Measurements from ENCODE around the gene DUOX1. TPM values are rescaled to one million over a fixed set of nuclear protein-coding genes. Genes with fewer than 3 reads are reported as not detected.

DUOX1 gene
- total and polyA plus RNA-seq, 2 experiments from 2014 or later: 0.32 to 1.8 TPM

DNA sequence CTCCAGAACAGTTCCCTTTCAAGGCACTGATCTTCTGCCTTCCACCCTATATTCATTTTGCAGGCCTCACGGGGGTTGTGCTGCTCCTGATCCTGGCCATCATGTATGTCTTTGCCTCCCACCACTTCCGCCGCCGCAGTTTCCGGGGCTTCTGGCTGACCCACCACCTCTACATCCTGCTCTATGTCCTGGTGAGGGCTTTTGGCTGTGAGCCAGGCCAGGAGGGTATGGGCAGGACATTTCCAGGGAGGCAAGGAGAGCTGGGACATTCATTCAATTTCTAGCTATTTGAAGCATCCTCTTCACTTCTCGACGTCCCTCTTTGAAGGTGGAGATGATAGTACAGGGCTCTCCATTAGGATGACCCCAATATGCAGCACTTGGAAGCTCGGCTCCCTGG is 25.9 kb downstream of the DUOX1 start:
- no peaks in the 10 kb centered on the region for H3K27me3 ChIP-seq (replicated peaks; ENCODE audit: insufficient read depth)
- H3K79me2 ChIP-seq (ENCODE audit: insufficient read depth): no peaks in the 10 kb centered on the region
- no peak overlapping the region for H3K27ac ChIP-seq
- H3K36me3 ChIP-seq (ENCODE audit: low read depth): no peaks in the 10 kb centered on the region
- H3K9ac ChIP-seq: no peak overlapping the region
- WGBS, 2 experiments (ENCODE audit: low coverage in 1 of 2, low lambda C conversion rate in 2 of 2, missing lambda C conversion rate in 2 of 2): 90 to 91% methylated on average over 8 of the region's 8 CpGs
- TF ChIP-seq EZH2phosphoT487 (IDR thresholded peaks at IDR 0.05; ENCODE audit: insufficient read depth, low read depth) (no peak), EZH2 (IDR thresholded peaks at IDR 0.05; ENCODE audit: insufficient read depth, poor library complexity, severe bottlenecking) (no peak)
- H3K9me3 ChIP-seq (ENCODE audit: low read depth): no peaks in the 10 kb centered on the region
- H3K4me3 ChIP-seq: no peak overlapping the region
- H3F3A ChIP-seq (ENCODE audit: insufficient read depth): peaks cover 16% of the 10 kb centered on the region
- no peak overlapping the region for H2AFZ ChIP-seq
- no peak overlapping the region for H3K4me2 ChIP-seq (ENCODE audit: unreplicated experiment)
- in situ Hi-C loops (cut with MboI): no loop called here
- no peaks in the 10 kb centered on the region for H4K20me1 ChIP-seq (ENCODE audit: insufficient read depth)
- no peaks in the 10 kb centered on the region for H3K9me2 ChIP-seq (ENCODE audit: insufficient read depth)
- peaks cover 15% of the 10 kb centered on the region for H3K4me1 ChIP-seq (ENCODE audit: insufficient read depth)
- no peak for DNase-seq

DNA sequence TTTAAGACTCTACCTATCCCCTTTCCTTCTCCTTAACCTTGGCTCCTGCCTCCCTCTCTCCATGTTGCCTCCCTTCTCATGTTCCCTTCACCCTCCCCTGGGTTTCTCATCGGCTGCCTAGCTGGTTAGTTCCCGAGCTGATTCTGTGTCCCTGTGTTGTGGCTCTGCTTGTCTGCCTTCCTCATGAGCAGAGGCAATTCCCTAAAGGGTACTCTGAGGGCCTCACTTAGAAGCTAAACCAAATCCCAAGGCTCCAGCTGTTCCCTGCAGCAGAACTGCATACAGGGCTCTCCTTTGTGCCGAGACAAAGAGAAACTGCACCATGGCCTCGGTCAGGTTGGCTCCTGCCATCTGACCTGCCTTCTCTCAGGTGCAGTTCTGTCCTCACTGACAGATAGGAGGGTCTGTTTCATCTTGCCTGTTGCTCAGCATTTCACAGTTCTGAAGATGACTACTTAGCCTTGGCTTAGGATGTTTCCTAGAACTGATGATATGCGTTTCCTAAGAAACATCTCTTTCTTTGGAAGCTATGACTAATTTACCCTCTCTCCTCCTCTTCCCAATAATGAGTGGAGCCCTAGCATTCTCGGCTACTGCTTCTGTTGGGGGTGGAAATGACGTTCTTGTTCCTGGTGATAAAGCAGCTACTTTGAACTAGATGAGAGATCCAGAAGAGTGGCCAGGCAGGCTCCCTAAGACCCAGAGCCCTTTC is 27.1 kb downstream of the DUOX1 start:
- peak overlapping the region; percentile 79 for H3K9ac ChIP-seq
- H3K4me1 ChIP-seq (ENCODE audit: insufficient read depth): peaks cover 15% of the 10 kb centered on the region
- no peaks in the 10 kb centered on the region for H3K79me2 ChIP-seq (ENCODE audit: insufficient read depth)
- H3F3A ChIP-seq (ENCODE audit: insufficient read depth): peaks cover 16% of the 10 kb centered on the region
- no peaks in the 10 kb centered on the region for H3K9me2 ChIP-seq (ENCODE audit: insufficient read depth)
- H3K27me3 ChIP-seq (replicated peaks; ENCODE audit: insufficient read depth): no peaks in the 10 kb centered on the region
- no peaks in the 10 kb centered on the region for H4K20me1 ChIP-seq (ENCODE audit: insufficient read depth)
- 29 to 31% methylated on average over 7 of the region's 7 CpGs for WGBS, 2 experiments (ENCODE audit: low coverage in 1 of 2, low lambda C conversion rate in 2 of 2, missing lambda C conversion rate in 2 of 2)
- no peaks in the 10 kb centered on the region for H3K9me3 ChIP-seq (ENCODE audit: low read depth)
- peak overlapping the region; percentile 47 for H2AFZ ChIP-seq
- 0 out of 2 replicates have a peak overlapping the region, but pooled peaks have one; percentile 9 for H3K4me3 ChIP-seq
- H3K36me3 ChIP-seq (ENCODE audit: low read depth): no peaks in the 10 kb centered on the region
- H3K27ac ChIP-seq: peak overlapping the region; percentile 98
- in situ Hi-C loops (cut with MboI): no loop called here
- H3K4me2 ChIP-seq (ENCODE audit: unreplicated experiment): peak overlapping the region; percentile 68
- peak; percentile 96 for DNase-seq
- no peak for TF ChIP-seq EZH2 (IDR thresholded peaks at IDR 0.05; ENCODE audit: insufficient read depth, poor library complexity, severe bottlenecking)

- peak overlapping the region; percentile 60 for H3K4me2 ChIP-seq (ENCODE audit: unreplicated experiment)
- H3K9me3 ChIP-seq (ENCODE audit: low read depth): no peaks in the 10 kb centered on the region
- peak overlapping the region; percentile 98 for H3K27ac ChIP-seq
- in situ Hi-C loops (cut with MboI): no loop called here
- H4K20me1 ChIP-seq (ENCODE audit: insufficient read depth): no peaks in the 10 kb centered on the region
- H3K36me3 ChIP-seq (ENCODE audit: low read depth): no peaks in the 10 kb centered on the region
- no peaks in the 10 kb centered on the region for H3K9me2 ChIP-seq (ENCODE audit: insufficient read depth)
- DNase-seq: peak; percentile 97
- no peak overlapping the region for H3K4me3 ChIP-seq
- H3K9ac ChIP-seq: peak overlapping the region; percentile 79
- H2AFZ ChIP-seq: no peak overlapping the region
- no peaks in the 10 kb centered on the region for H3K27me3 ChIP-seq (replicated peaks; ENCODE audit: insufficient read depth)
- TF ChIP-seq EZH2phosphoT487 (IDR thresholded peaks at IDR 0.05; ENCODE audit: insufficient read depth, low read depth) (no peak), EZH2 (IDR thresholded peaks at IDR 0.05; ENCODE audit: insufficient read depth, poor library complexity, severe bottlenecking) (no peak)
- peaks cover 22% of the 10 kb centered on the region for H3K4me1 ChIP-seq (ENCODE audit: insufficient read depth)
- peaks cover 16% of the 10 kb centered on the region for H3F3A ChIP-seq (ENCODE audit: insufficient read depth)
- no peaks in the 10 kb centered on the region for H3K79me2 ChIP-seq (ENCODE audit: insufficient read depth)
- 0 to 3% methylated on average over 1 of the region's 1 CpG for WGBS, 2 experiments (ENCODE audit: low coverage in 1 of 2, low lambda C conversion rate in 2 of 2, missing lambda C conversion rate in 2 of 2)
These were observed 28.2 kb downstream of the DUOX1 start for GRCh38 chr15:45157974-45158373.

DNA sequence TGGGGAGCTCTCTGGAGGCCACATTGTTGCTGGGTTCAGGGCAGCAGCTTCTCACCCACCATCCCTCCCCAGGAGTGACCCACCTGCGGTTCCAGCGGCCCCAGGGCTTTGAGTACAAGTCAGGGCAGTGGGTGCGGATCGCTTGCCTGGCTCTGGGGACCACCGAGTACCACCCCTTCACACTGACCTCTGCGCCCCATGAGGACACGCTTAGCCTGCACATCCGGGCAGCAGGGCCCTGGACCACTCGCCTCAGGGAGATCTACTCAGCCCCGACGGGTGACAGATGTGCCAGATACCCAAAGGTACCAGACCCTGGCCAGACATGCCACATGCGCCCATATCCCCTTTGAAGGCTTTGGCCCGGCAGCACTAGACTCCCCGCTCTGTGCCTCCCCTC is 31.9 kb downstream of the DUOX1 start:
- Histone ChIP-seq H3K79me2 (ENCODE audit: insufficient read depth) (no peaks in the 10 kb centered on the region), H3K27me3 (replicated peaks; ENCODE audit: insufficient read depth) (no peaks in the 10 kb centered on the region), H2AFZ (no peak overlapping the region), H3K36me3 (ENCODE audit: low read depth) (no peaks in the 10 kb centered on the region), H3K9ac (no peak overlapping the region), H3K27ac (no peak overlapping the region), H3K4me3 (no peak overlapping the region), H3K4me1 (ENCODE audit: insufficient read depth) (peaks cover 24% of the 10 kb centered on the region), H3F3A (ENCODE audit: insufficient read depth) (peaks cover 9% of the 10 kb centered on the region), H3K4me2 (ENCODE audit: unreplicated experiment) (no peak overlapping the region), H3K9me3 (ENCODE audit: low read depth) (no peaks in the 10 kb centered on the region), H4K20me1 (ENCODE audit: insufficient read depth) (no peaks in the 10 kb centered on the region), H3K9me2 (ENCODE audit: insufficient read depth) (no peaks in the 10 kb centered on the region)
- WGBS, 2 experiments (ENCODE audit: low coverage in 1 of 2, low lambda C conversion rate in 2 of 2, missing lambda C conversion rate in 2 of 2): 92 to 94% methylated on average over 14 of the region's 14 CpGs
- TF ChIP-seq EZH2 (IDR thresholded peaks at IDR 0.05; ENCODE audit: insufficient read depth, poor library complexity, severe bottlenecking) (no peak), EZH2phosphoT487 (IDR thresholded peaks at IDR 0.05; ENCODE audit: insufficient read depth, low read depth) (no peak)
- DNase-seq: no peak
- in situ Hi-C loops (cut with MboI): loop anchor here (10.0 kb wide), 1 partner anchor 243 kb away; a partner anchor contains a TSS

Measured in GM23248 (cell line).